Cardiac muscle cell (in vitro differentiated cells and primary cell): ENCODE data around the gene PDYN. TPM values are rescaled to one million over a fixed set of nuclear protein-coding genes. Genes with fewer than 3 reads are reported as not detected.

ENCODE experiments used
- polyA plus RNA-seq: library from polyadenylated mRNA; unstranded; fragments of >200 nt; fragmentation: Nextera tagmentation; extraction: Ambion mirVana; gene quantifications from 2 replicates; pipeline ENCODE4 v1.2.1, GENCODE V29; 2016
- total RNA-seq: library from RNA; depleted of rRNA; stranded (reverse); fragments of >200 nt; gene quantifications from 2 replicates; pipeline ENCODE4 v1.2.3, GENCODE V29; 2016

PDYN gene
- total and polyA plus RNA-seq, 2 experiments from 2014 or later, result 0.33 to 1.2 TPM

Other genes with a start within 250 kb of the PDYN start
- 43.0 and 58.3 TPM in 2 replicates for gene SIRPA, start 98.7 kb downstream of the PDYN start, total RNA-seq
- 42.9 and 44.2 TPM in 2 replicates for gene SIRPA, start 98.7 kb downstream of the PDYN start, polyA plus RNA-seq
- gene STK35, start 107.8 kb upstream of the PDYN start, total RNA-seq, result 21.4 and 21.6 TPM in 2 replicates
- 10.0 and 10.8 TPM in 2 replicates for gene STK35, start 107.8 kb upstream of the PDYN start, polyA plus RNA-seq